Astrocyte (in vitro differentiated cells and primary cell): ENCODE results near the gene DCTN1. TPM values are rescaled to one million over a fixed set of nuclear protein-coding genes. Genes with fewer than 3 reads are reported as not detected.

Source experiments
- DNase-seq: peaks from one replicate; pipeline ENCODE4 v3.0.0-alpha.2; 2010; ENCODE audit warnings: low read depth
- FAIRE-seq: peaks from 2 replicates; lab custom pipeline; 2011; peaks lifted over from hg19 to GRCh38; lab: Jason Lieb, UNC
- H2AFZ ChIP-seq: 2 replicates; pipeline ENCODE4 v1.6.0; 2012; ENCODE audit warnings: low read depth, low read length, inconsistent platforms
- H3K27ac ChIP-seq: 2 replicates; pipeline ENCODE4 v1.5.1; 2011; ENCODE audit warnings: low read depth, low read length, inconsistent platforms
- H3K27me3 ChIP-seq: 2 replicates; pipeline ENCODE4 v1.6.0; 2011; ENCODE audit warnings: low read length, inconsistent platforms; ENCODE audit not compliant: insufficient read depth
- H3K36me3 ChIP-seq: 2 replicates; pipeline ENCODE4 v1.5.1; 2011; ENCODE audit warnings: low read length, inconsistent platforms; ENCODE audit not compliant: insufficient read depth
- H3K4me1 ChIP-seq: 2 replicates; pipeline ENCODE4 v1.5.1; 2011; ENCODE audit warnings: low read length, inconsistent platforms; ENCODE audit not compliant: insufficient read depth
- H3K4me2 ChIP-seq: 2 replicates; pipeline ENCODE4 v1.6.0; 2012; ENCODE audit warnings: low read length, inconsistent platforms
- H3K4me3 ChIP-seq: 2 replicates; pipeline ENCODE4 v1.5.1; 2011; ENCODE audit warnings: low read depth, mild to moderate bottlenecking, low read length, inconsistent platforms; ENCODE audit not compliant: insufficient read depth
- H3K79me2 ChIP-seq: 2 replicates; pipeline ENCODE4 v1.6.0; 2012; ENCODE audit warnings: mild to moderate bottlenecking, low read length, inconsistent platforms; ENCODE audit not compliant: insufficient read depth
- H3K9ac ChIP-seq: 2 replicates; pipeline ENCODE4 v1.6.0; 2012; ENCODE audit warnings: mild to moderate bottlenecking, low read length, inconsistent platforms
- H3K9me3 ChIP-seq: 2 replicates; pipeline ENCODE4 v1.5.1; 2012; ENCODE audit warnings: low read depth, mild to moderate bottlenecking, low read length, inconsistent platforms; ENCODE audit not compliant: insufficient read depth
- H4K20me1 ChIP-seq: 2 replicates; pipeline ENCODE4 v1.6.0; 2012; ENCODE audit warnings: low read length, inconsistent platforms; ENCODE audit not compliant: insufficient read depth
- H3K27ac Mint-ChIP-seq: one replicate; pipeline ENCODE4 v1.8.0; 2021; ENCODE audit warnings: mild to moderate bottlenecking, mixed read lengths; ENCODE audit not compliant: unreplicated experiment
- H3K27me3 Mint-ChIP-seq: one replicate; pipeline ENCODE4 v1.8.0; 2021; ENCODE audit warnings: low read depth, mixed read lengths; ENCODE audit not compliant: unreplicated experiment
- H3K36me3 Mint-ChIP-seq: one replicate; pipeline ENCODE4 v1.8.0; 2021; ENCODE audit warnings: low read depth, mixed read lengths; ENCODE audit not compliant: unreplicated experiment
- H3K4me1 Mint-ChIP-seq: one replicate; pipeline ENCODE4 v1.8.0; 2021; ENCODE audit warnings: low read depth, mixed read lengths; ENCODE audit not compliant: unreplicated experiment
- H3K4me3 Mint-ChIP-seq: one replicate; pipeline ENCODE4 v1.8.0; 2021; ENCODE audit warnings: mild to moderate bottlenecking, moderate library complexity, mixed read lengths; ENCODE audit not compliant: unreplicated experiment
- H3K9me3 Mint-ChIP-seq: one replicate; pipeline ENCODE4 v1.8.0; 2021; ENCODE audit warnings: mild to moderate bottlenecking, mixed read lengths; ENCODE audit not compliant: unreplicated experiment
- CTCF ChIP-seq: IDR thresholded peaks from 2 replicates; pipeline ENCODE4 v1.5.1; 2011; ENCODE audit warnings: low read depth, mild to moderate bottlenecking, inconsistent platforms, low read length, moderate library complexity; ENCODE audit not compliant: insufficient read depth
- EZH2 ChIP-seq: IDR thresholded peaks from 2 replicates; pipeline ENCODE4 v1.6.1; 2012; ENCODE audit warnings: mild to moderate bottlenecking, low read length, inconsistent platforms; ENCODE audit not compliant: insufficient read depth
- total RNA-seq: library from RNA; stranded (reverse); gene quantifications from 2 replicates; pipeline ENCODE4 v1.2.1, GENCODE V29; 2021

Gene DCTN1
- total RNA-seq, 1 donor from 2014 or later, result 215 TPM

DNA sequence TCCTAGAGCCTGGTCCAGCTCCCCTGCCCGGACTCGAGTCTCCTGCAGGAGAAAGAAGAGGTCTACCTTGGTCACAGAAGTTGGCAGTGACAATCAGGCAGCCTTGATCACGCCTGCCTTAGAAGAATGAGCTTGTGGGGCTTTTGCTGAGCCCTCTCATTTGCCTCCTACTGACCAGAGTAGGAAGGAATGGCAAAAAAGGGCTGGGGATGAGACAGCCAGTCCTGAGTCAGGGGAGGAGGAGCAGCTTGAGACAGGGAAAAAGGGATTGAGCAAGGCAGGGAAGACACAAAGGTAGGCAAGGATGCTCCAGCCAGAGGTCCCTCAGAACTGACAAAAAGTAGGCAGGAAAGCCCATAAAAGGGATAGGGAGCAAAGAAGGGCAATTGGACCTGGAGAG lies 47.4 kb upstream of the DCTN1 start:
- Mint-ChIP-seq H3K27me3 (no peaks in the 10 kb centered on the region), H3K4me1 (peaks cover 27% of the 10 kb centered on the region), H3K9me3 (no peaks in the 10 kb centered on the region), H3K27ac (peak overlapping the region; percentile 75), H3K4me3 (peak overlapping the region; percentile 60), H3K36me3 (peaks cover 22% of the 10 kb centered on the region)
- FAIRE-seq (no peak), DNase-seq (no peak)
- Histone ChIP-seq H3K9ac (no peak overlapping the region), H3K27me3 (no peaks in the 10 kb centered on the region), H3K4me3 (no peak overlapping the region), H3K9me3 (no peaks in the 10 kb centered on the region), H4K20me1 (peaks cover 7% of the 10 kb centered on the region), H3K4me1 (peaks cover 17% of the 10 kb centered on the region), H2AFZ (no peak overlapping the region), H3K4me2 (no peak overlapping the region), H3K27ac (no peak overlapping the region), H3K36me3 (peaks cover 18% of the 10 kb centered on the region), H3K79me2 (no peaks in the 10 kb centered on the region)
- TF ChIP-seq CTCF (no peak), EZH2 (no peak)

DNA sequence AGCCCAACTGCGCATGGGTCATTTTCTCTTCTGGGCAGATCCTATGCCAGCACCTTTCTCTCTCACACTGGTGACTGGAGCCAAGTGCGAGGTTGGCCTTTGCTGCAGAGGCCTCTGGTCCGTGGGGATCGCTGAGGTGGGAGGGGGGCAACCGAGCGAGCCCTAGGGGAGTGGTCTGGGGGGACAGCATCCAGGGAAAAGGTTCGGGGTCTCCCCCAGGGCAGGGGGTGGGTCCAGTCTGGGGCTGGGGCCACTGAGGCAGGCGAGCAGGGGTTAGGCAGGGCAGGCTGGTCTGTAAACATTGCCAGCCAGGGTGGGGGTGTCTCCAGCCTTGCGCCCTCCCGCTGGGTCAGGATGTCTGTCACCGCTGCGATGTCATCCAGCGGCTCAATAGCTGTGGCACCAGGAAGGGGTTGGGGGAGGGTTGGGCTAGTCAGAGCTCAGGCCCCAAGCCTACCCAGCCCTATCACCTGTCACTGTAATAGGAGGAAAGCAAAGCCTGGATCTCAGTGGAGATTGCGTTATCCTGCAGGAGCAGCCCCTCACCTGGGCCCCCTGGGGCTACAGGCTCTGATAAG lies 46.2 kb upstream of the DCTN1 start:
- Histone ChIP-seq H3K4me2 (no peak overlapping the region), H4K20me1 (peaks cover 5% of the 10 kb centered on the region), H3K9ac (no peak overlapping the region), H3K79me2 (no peaks in the 10 kb centered on the region), H2AFZ (no peak overlapping the region), H3K4me1 (peaks cover 25% of the 10 kb centered on the region), H3K36me3 (peaks cover 18% of the 10 kb centered on the region), H3K27me3 (no peaks in the 10 kb centered on the region), H3K9me3 (no peaks in the 10 kb centered on the region), H3K27ac (no peak overlapping the region), H3K4me3 (no peak overlapping the region)
- Mint-ChIP-seq H3K9me3 (no peaks in the 10 kb centered on the region), H3K4me1 (peaks cover 27% of the 10 kb centered on the region), H3K27ac (no peak overlapping the region), H3K27me3 (no peaks in the 10 kb centered on the region), H3K36me3 (peaks cover 22% of the 10 kb centered on the region), H3K4me3 (no peak overlapping the region)
- FAIRE-seq (no peak), DNase-seq (no peak)
- TF ChIP-seq CTCF, result no peak
- no peak for TF ChIP-seq EZH2

- Histone ChIP-seq H3K4me2 (no peak overlapping the region), H3K9me3 (no peaks in the 10 kb centered on the region), H3K4me3 (no peak overlapping the region), H3K9ac (no peak overlapping the region), H2AFZ (no peak overlapping the region), H3K27ac (no peak overlapping the region), H3K27me3 (no peaks in the 10 kb centered on the region), H3K36me3 (peaks cover 18% of the 10 kb centered on the region), H3K79me2 (no peaks in the 10 kb centered on the region), H4K20me1 (peaks cover 4% of the 10 kb centered on the region), H3K4me1 (peaks cover 30% of the 10 kb centered on the region)
- Mint-ChIP-seq H3K9me3 (no peaks in the 10 kb centered on the region), H3K27ac (peak overlapping the region; percentile 84), H3K36me3 (peaks cover 22% of the 10 kb centered on the region), H3K4me3 (no peak overlapping the region), H3K4me1 (peaks cover 30% of the 10 kb centered on the region), H3K27me3 (no peaks in the 10 kb centered on the region)
- no peak for FAIRE-seq
- TF ChIP-seq EZH2 (no peak), CTCF (no peak)
- no peak for DNase-seq
Measured at GRCh38 chr2:74425523-74425922, 45.4 kb upstream of the DCTN1 start.
